HG02678 (cell line): Measurements from ENCODE around the gene FLT3LG.
A peak's percentile ranks its signal among the peaks of the same experiment; 100 is the strongest.

Experiments
- ATAC-seq: cut with Tn5 transposase; IDR thresholded peaks from one replicate; pipeline ENCODE4 v1.9.1; 2021; ENCODE audit warnings: mild to moderate bottlenecking, moderate library complexity; ENCODE audit not compliant: unreplicated experiment

The FLT3LG gene

DNA sequence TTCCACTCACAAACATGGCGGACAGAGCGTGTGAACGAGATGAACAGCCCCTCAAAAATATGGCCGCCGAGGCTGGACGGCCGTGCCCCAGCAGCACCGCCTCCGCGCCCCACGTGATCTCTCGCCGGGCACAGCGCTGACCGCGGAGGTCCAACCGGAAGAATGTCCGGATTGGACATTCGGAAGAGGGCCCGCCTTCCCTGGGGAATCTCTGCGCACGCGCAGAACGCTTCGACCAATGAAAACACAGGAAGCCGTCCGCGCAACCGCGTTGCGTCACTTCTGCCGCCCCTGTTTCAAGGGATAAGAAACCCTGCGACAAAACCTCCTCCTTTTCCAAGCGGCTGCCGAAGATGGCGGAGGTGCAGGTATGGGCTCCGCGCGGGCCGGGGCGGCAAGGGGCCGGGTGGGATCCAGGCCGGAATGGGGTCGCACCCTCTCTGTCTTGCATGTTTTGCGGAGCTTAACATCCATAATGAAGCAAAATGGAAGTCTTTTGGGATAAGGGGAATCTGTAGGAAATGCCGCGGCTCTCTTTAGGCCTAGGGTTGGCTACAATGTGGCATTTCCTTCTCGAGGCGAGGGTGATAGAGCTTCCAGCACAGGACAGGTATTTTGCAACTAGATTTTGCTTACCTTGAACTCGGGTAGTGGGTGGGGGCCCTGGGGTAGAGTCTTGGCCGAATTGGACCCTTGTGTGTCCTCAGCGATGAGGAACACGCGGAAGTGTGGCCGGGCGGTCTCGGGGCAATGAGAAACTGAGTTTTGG is 13.4 kb downstream of the FLT3LG start, which contains the start of gene RPL13A:
TSS of gene RPL13A (plus strand) at position 332 of the 769 bp plus-strand sequence. CDS start at position 354, 22 bp downstream.
- ATAC-seq, result peak; percentile 95

DNA sequence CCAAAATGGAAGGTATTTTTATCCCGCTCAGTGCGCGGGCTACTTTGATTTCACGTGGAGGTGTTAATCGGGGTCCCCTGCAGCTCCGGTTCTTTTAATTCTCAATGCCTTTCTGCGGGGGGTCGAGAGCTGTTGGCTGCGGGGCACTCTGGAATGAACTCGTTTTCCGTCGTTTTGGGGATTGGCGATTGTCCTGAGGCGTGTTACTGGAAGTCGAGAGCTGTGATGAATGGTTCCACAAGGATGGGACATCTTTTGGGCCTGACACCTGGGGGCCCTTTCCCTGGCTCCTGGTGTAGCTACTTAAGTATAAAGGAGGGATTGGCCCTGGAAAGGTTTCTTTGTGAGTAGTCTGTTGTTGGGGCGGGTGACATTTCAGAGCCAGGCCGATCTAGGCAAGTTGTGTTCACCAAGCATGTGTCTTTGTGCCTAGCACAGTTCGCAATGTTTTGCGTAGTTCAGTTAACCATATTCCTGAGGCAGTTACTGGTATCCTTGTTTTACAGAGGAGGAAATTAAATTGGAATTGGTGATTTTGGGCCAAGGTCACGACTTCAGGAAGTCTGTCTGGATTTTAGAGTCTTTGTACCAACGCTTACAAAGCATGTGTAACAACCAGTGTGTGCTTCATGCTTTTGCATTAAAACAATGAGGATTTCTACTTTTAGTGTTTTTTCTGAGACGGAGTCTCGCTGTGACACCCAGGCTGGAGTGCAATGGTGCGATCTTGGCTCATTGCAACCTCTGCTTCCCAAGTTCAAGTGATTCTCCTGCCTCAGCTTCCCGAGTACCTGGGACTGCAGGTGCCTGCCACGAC is 14.2 kb downstream of the FLT3LG start:
- ATAC-seq, result no peak

DNA sequence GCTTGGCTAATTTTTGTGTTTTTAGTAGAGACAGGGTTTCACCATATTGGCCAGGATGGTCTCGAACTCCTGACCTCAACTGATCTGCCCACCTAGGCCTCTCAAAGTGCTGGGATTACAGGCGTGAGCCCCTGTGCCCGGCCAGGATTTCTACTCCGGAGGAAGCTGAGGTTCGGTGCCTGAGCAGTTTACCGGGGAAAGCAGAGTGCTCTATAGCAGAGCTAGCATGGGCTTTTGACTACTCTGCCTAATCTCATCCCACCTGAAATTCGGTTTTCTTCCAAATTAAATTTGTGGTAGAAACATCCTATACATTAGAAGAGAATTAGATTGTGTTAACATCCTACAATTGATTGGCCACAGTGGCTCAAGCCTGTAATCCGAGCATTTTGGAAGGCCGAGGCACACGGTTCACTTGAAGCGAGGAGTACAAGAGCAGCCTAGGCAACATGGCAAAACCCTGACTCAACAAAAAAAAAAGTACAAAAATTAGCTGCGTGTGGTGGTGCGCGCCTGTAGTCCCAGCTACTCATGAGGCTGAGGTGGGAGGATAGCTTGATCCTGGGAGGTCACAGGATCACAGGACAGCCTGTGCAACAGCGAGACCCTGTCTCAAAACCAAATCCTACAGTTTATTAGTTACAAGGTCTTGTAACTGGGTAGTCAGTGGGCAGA is 15.0 kb downstream of the FLT3LG start:
- no peak for ATAC-seq

DNA sequence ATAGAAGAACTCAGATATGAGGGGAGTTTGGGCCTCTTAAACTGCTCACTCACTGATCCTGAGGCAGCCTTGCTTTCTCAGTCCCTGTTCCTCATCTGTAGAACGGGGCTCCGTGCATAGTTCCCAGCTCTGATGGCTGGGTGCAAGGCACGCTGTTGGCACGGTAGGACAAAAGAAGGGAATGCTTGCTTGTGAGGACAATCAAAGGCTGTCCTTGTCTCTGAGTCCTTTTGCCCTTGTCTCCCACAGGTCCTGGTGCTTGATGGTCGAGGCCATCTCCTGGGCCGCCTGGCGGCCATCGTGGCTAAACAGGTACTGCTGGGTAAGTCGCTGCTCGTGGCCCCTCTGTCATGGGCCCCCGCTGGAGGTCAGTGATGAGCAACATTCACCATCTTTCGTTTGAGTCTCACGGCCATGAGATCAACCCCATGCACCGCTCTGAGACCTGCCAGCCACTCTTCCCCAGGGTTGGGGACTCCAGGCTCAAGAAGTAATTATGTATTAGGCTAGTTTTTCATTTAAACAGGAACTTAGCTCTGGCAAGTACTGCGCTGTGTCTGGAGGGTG is 15.7 kb downstream of the FLT3LG start:
- ATAC-seq, result no peak

DNA sequence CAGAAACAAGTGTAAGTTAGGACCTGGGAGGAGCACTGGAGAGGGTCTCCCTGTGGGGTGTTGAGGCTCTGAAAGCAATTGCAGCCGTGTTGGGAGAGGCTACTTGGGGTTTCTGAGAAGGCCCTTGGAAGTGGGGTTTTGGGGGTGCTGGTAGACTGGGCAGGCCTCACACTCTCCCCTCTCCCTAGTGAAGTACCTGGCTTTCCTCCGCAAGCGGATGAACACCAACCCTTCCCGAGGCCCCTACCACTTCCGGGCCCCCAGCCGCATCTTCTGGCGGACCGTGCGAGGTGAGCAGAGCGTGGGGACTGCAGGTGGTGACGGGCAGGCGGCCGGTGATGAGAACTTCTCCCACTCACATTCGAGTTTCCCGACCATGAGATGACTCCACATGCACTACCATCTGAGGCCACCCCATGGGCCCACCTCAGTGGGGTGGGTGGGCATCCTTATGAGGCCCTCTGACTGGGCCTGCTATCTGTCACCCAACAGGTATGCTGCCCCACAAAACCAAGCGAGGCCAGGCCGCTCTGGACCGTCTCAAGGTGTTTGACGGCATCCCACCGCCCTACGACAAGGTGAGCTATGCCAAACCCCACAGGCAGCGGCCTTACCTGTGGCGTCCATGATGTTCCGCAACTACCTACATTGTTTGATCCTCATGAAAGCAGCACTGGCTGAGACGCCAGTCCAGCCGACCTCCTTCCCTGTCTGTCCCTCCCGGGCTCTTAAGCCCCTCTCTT is 16.4 kb downstream of the FLT3LG start:
- no peak for ATAC-seq

DNA sequence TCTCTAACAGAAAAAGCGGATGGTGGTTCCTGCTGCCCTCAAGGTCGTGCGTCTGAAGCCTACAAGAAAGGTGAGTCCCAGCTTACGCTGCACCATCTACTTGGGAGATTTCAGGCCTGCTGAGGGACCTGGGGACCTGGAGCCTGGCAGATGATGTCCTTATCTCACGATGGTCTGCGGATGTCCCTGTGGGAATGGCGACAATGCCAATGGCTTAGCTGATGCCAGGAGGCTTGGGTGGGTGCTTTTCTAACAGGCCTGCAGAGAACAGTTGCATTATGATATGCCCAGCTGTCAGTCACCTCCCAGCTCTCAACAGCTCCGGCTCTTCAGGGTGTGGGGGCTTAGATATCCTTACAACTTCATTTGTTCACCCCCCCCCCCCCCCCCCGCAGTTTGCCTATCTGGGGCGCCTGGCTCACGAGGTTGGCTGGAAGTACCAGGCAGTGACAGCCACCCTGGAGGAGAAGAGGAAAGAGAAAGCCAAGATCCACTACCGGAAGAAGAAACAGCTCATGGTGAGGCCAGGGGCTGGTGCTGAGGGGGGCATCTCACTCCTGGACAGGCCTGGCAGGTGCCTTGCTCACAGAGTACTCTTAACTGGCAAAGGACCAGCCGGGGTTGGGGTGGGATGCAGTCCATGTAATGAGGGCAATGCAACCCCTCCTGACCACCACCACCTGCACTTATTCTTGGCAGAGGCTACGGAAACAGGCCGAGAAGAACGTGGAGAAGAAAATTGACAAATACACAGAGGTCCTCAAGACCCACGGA is 17.2 kb downstream of the FLT3LG start:
- no peak for ATAC-seq

DNA sequence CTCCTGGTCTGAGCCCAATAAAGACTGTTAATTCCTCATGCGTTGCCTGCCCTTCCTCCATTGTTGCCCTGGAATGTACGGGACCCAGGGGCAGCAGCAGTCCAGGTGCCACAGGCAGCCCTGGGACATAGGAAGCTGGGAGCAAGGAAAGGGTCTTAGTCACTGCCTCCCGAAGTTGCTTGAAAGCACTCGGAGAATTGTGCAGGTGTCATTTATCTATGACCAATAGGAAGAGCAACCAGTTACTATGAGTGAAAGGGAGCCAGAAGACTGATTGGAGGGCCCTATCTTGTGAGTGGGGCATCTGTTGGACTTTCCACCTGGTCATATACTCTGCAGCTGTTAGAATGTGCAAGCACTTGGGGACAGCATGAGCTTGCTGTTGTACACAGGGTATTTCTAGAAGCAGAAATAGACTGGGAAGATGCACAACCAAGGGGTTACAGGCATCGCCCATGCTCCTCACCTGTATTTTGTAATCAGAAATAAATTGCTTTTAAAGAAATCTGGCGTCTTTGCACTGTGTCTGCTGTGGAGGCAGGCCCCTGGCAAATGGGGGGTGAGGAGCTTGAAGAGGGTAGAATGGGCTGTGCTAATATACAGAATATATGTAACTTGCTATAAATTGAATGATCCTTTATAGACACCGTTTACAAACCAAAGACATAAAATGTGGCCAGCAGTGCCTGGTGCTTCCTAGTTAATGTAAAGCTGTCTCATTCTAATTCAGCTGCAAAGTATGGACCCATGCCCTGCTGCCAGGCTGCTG is 18.0 kb downstream of the FLT3LG start:
- ATAC-seq, result no peak

DNA sequence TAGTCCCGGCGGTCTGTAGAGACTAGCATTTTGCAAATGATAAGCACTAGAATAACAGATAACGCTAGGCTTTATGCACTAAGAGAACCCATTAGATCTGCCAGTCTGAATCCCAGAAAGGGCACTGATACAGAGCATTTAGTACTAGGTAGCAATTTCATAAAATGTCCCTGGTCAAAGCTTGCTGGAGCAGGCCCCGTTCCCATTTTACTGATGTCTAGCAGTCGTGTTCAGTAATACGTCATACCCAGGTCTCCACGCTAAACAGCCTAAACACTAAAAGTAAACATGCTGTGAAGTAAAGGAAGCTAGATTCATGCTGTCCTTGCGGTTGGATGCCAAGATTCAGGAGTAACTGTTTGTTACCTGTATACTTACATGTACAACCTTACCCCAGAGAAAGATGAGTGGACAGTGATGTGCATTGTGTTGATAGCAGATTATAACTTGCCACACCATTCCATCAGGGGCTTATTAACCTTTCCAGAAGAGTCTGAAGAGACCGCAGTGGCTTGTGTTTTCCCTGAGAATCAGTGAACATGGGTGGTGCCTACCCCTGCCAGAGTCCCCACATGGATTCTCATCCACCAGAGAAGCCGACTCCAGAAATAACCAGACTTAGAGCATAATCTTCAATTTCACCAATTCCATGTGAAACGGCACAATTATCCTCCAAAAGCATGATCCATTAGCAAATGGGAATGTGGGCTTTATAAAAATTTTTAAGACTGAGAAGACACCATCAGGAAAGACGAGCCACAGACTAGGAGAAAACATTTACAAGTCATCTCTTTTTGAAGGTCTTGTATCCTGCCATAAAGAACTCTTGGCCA is 18.8 kb downstream of the FLT3LG start:
- ATAC-seq, result no peak

DNA sequence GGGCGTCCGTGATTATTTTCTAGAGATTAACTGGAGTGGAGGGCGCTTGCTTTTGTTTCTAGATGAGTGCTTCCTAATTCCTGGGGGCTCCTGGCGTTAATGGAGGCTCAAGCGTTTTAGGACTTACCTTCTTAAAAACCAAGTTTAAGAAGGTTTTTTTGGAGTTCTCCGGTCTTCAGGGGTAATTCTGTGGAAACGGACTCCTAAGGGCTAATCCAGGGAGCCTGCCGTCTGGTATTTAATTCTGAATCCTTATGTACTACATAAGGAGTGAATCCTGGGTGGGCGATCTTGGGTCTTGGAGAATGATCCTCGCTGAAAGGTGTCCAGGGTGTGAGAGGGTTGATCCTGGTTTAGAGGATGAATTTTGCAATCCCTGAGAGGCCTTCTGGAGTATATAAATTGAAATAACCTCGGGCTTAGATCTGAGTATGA is 22.6 kb downstream of the FLT3LG start:
- no peak for ATAC-seq

DNA sequence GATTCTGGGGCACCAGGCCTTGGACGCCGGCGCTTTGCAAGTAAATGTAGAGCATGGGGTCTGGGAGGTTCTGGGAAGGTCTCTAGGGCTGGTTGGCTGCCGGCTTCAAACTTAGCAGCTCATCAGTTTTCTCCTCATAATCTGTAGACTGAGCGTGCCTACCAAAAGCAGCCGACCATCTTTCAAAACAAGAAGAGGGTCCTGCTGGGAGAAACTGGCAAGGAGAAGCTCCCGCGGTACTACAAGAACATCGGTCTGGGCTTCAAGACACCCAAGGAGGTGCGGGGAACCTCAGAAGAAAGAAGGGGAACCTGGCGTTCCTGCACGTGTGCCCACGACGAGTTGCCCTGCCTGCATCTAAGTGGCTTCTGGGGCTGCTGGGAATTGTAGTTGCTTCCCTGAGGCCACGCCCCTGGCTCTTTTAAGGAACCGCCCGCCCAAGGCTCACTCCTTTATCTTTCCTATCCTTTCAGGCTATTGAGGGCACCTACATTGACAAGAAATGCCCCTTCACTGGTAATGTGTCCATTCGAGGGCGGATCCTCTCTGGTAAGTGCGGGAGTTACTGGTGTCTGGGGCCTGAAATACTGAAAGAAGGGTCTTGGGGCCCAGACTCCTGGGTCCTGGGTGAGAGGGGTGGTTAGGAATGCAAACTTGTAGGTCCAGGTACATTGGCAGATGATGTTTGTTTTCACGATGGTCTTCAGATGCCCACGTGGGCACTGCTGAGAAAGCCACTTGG is 23.2 kb downstream of the FLT3LG start:
- ATAC-seq, result no peak

DNA sequence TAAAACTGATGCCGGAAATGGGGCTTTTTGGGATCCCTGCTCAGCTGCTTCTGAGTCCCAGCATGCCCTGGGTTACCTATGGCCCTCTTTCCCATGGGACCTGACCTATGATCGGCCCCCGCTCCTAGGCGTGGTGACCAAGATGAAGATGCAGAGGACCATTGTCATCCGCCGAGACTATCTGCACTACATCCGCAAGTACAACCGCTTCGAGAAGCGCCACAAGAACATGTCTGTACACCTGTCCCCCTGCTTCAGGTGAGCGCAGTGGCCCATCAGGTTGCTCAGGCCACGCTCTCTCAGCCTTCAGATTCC is 23.7 kb downstream of the FLT3LG start:
- ATAC-seq, result no peak

DNA sequence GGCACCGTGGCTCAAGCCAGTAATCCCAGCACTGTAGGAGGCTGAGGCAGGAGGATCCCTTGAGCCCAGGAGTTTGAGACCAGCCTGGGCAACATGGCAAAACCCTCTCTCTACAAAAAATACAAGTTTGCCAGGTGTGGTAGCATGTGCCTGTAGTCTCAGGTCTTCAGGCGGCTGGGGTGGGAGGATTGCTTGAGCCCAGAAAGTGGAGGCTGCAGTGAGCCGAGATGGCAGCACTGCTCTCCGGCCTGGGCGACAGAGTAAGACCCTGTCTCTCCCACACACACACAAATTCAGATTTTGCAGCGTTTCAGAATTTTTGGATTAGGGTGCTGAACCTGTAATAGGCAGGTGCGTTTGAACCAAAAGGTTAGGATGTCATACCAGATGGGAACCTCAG is 24.5 kb downstream of the FLT3LG start:
- no peak for ATAC-seq

DNA sequence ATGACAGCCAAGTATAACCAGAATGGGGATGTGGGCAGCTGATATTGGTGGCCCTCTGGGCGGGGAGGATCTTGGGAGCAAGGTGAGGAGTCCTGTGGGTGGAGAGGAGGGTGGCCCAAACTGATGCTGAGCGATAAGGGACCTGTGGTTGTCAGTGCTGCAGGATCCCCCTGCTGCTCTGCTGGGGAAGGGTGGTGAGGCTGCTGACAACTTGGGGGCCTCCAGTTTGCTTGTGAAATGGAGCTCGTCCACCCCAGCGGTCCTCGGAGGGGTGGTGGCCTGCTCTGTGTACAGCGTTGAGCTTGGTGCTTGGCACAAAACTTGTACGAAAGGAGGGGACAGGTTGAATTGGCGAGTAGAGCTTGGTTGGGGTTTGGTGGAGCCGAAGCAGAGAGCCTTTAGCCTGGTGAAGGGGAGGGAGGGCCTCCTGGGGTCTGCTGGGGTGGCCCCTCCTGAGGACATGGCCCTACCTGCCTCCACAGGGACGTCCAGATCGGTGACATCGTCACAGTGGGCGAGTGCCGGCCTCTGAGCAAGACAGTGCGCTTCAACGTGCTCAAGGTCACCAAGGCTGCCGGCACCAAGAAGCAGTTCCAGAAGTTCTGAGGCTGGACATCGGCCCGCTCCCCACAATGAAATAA is 25.1 kb downstream of the FLT3LG start:
- no peak for ATAC-seq

DNA sequence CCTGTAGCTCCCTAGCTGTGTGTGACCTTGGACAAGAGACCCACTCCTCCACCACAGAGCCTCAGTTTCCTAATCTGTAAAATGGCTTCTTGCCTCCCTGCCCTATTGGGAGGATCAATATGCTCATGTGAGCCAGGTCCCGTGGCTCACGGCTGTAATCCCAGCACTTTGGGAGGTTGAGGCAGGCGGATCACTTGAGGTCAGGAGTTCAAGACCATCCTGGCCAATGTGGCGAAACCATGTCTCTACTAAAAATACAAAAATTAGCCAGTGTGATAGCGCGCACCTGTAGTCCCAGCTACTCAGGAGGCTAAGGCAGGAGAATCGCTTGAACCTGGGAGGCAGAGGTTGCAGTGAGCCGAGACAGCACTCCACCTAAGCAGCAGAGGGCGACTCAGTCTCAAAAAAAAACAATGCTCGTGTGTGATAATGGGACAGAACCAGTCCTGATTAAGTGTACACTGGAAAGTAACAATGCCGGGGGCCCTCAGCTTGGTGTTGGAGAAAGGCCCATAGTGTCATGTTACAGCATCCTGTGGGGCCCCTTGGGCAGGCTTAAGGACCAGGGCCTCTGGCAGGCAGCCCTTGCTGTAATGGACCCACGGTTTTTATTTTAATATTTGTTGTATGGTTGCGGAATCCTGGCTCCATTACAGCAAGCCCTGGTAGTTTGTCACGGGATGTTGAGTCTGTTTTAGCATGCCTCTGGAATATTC is 29.0 kb downstream of the FLT3LG start:
- no peak for ATAC-seq

DNA sequence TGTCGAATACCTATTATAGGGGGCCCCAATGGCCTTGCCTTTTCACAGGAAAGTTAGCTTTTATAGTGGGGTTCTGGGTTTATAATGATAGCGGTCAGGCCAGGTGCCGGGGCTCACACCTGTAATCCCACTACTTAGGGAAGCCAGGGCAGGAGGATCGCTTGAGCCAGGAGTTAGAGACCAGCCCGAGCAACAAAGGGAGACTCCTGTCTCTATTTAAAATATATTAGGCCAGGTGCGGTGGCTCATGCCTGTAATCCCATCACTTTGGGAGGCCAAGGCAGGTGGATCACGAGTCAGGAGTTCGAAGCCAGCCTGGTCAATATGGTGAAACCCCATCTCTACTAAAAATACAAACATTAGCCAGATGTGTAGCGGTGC is 29.6 kb downstream of the FLT3LG start:
- no peak for ATAC-seq

DNA sequence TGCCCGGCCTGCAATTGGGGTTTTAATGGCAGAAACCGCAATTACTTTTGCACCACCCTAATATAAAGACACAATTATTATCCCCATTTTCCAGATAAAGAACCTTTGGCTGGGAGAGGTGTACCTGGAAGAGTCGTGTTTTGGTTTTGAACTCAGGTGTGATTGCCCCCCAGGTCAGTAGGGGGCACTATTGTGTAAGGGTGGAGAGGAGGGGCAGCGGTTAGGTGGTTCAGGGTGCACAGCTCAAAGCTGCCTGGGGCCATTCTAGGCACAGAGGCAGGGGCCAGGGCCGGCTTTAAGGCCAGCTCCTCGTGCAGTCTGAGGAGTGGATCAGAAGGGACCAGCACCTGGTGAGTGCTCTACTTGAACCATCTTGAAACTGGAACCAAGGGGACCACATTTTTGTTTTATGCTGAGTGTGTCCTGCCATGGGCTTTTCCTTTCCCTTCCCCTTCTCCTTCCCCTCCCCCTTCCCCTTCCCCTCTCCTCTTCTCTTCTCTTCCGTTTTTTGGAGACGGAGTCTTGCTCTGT is 32.6 kb downstream of the FLT3LG start:
- no peak for ATAC-seq
